CD4-positive, alpha-beta T cell treated with Interleukin-4 for 4 hours (primary cell): ENCODE results near the gene PSMA8.
"Not testable (repeated sequence)": the region's sequence is repeated elsewhere in the genome, so short reads cannot be mapped to it uniquely, and the experiment has no call there.

Source experiments
- DNase-seq: peaks from one replicate; pipeline ENCODE4 v3.0.0-alpha.2; 2020

Gene PSMA8

GRCh38 chr18:26133652-26134051 lies at the start of gene PSMA8:
Gene PSMA8 (plus strand): TSS chr18:26133869. CDS start chr18:26133966, 97 bp downstream.
- DNase-seq = peak; percentile 48

DNA sequence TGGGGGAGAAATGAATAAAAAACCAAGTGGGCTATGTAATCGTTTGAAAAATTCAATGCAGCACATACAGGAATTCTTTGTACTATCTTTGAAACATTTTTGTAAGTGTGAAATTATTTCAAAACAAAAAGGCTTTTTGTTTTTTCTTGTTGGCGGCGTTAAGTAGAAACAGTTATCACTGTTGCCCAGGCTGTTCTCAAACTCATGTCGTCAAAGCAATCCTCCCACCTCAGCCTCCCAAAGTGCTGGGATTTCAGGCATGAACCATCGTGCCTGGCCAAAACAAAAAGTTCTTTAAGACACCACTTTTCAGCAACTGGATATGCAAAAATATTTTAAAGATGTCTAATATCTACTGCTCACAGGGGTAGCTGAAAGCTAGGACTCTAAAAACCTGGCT lies 48.6 kb upstream of the PSMA8 start:
- DNase-seq = no peak

DNA sequence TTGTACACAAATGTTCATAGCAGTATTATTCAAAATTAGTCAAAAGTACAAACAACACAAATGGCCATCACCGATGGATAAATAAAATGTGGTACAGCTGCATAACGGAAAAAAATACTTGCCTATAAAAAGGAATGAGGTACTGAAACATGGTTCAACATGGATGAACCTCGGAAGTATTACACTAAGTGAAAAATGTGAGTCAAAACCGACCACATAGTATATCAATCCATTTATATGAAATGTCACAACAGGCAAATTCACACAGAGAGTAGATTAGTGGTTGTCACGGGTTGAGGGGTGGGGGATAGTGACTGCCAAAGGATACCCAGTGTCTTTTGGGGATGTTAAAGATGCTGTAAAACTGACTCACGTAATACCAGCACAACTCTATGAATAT lies 46.7 kb upstream of the PSMA8 start:
- DNase-seq = no peak

DNA sequence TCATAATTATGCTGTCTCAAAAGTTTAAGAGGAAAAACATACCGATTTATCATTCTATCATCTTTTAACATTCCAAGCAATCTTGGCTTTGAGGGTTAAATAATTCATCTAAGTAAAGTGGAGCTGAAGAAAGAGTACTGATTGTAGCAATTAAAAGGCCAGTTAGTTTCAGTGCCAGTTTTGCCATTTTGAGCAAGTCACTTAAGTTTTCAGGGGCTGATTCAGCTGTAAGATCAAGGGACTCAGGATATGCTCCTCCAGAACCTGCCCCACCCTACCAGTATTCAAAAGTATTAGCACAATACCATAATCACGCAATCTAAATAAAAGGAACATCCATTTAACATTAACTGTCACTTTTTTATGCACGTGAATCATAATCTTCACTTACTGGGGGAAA lies 45.2 kb upstream of the PSMA8 start:
- peak; percentile 9 for DNase-seq

GRCh38 chr18:26089293-26090129 lies 44.2 kb upstream of the PSMA8 start:
- DNase-seq = peak; percentile 26

DNA sequence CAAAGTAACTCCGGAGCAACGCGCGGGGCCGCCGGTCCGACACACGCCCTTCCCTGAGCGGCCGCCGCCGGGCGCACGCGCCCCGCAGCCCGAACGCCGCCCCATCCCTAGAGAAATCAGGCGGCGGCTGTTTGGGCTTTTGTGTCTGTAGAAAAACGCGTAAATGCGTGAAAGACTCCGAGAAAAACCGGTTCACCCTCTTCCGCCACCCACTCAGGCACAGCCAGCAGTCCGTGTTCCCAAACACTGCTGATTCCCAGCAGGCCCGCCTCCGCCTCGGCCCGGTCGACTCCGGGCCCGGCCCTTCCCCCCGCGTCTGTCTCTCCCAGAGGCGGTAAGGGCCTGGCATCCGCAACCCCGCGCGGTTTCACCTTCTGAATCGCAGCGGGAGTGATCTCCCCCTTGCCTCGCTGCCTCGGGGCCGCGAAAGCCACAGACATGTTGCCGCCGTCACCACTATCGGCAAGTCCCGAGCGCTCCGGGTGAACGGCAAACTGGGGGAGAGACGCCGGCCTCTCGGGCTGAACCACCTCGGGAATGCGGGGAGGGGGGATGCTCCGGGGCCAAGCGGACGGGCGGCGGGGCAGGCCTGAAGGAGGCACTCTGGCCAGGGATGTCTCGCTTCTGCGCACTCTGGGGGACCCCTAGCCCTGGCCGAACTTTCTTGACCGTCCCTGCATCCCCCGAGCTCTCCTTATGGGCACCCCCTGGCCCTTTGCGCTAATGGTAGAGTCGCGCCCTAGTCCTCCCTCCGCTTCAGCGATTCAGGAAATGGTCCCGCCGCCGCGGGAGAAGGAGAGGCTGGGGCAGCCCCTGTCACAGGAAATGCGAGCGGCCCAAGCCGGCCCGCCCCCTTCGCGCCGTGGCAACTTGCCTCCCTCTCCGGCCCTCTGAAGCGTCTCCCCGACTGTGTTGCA lies 43.3 kb upstream of the PSMA8 start, which contains the start of gene SS18:
Gene SS18 (minus strand): TSS at position 484 of the 917 bp plus-strand sequence. CDS start 44 bp downstream, at position 440.
- DNase-seq = peak; percentile 90

DNA sequence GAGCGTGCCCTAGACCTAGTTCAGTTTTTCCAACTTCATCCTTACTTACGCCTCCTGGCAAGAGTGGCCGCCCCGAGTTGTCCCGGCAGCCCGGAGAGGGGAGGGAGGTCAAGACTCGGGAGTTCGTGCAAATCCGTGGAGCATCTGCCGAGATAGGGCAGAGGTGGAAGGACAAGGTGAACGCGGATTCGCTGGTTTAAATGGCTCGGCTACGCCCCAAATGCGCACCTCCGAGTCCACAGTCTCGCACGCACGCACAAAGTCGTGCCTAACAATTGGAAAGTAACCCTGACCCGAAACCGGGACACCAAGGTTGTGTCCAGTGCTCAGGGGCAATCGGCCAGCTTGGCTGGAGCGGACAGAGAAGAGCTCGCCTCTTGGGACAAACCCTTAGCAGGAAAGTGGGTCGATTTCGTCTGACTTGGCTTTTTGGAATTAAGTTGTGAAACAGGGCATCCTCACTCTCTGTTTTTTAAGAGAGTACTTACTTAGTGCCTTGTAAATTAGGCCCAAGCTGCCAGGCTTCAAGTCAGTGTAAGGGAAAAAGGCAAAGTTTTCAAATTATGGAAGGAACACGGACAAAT lies 42.5 kb upstream of the PSMA8 start:
- no peak for DNase-seq

GRCh38 chr18:26096852-26097251 lies 36.8 kb upstream of the PSMA8 start:
- DNase-seq = no peak

GRCh38 chr18:26097563-26097962 lies 36.1 kb upstream of the PSMA8 start:
- DNase-seq = no peak

DNA sequence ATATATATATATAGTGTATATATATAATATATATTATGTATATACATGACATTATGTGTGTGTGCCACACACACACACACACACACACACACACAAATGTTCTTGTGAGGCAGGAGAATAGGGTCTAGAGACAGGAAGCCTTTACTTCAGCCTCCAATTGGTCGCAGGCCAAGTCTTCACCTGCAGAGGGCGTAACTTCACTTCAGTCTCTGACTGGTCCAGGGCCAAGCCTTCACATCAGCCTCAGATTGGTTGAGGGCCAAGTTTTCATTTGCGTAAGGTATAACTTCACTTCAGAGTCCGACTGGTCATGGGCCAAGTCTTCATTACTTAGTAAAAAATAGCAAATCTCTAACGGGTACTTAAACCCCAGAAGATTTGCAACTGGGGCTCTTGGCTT lies 30.1 kb upstream of the PSMA8 start:
- DNase-seq = peak; percentile 10

- DNase-seq = no peak
Measured at GRCh38 chr18:26104035-26104434, 29.6 kb upstream of the PSMA8 start.

GRCh38 chr18:26119246-26119645 lies 14.4 kb upstream of the PSMA8 start:
- DNase-seq = no peak

DNA sequence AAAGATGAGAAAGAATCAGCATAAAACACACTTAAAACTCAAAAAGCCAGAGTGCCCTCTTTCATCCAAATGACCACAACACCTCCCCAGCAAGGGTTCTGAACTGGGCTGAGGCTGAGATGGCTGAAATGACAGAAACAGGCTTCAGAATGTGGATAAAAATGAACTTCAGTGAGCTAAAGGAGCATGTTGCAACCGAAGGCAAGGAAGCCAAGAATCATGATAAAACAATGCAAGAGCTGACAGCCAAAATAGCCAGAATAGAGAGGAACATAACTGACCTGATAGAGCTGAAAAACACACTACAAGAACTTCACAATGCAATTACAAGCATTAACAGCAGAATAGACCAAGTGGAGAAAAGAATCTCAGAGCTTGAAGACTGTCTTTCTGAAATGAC lies 12.2 kb upstream of the PSMA8 start:
- DNase-seq = no peak

DNA sequence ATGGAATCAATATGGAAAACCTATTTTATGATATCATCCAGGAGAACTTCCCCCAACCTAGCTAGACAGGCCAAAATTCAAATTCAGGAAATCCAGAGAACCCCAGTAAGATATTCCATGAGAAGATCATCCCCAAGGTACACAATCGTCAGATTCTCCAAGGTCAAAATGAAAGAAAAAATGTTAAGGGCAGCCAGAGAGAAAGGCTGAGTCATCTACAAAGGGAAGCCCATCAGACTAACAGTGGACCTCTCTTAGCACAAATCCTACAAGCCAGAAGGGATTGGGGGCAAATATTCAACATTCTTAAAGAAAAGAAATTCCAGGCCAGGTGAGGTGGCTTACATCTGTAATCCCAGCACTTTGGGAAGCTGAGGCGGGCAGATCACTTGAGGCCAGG lies 11.7 kb upstream of the PSMA8 start:
- not testable (repeated sequence) for DNase-seq

GRCh38 chr18:26127786-26128185 lies 5.9 kb upstream of the PSMA8 start:
- no peak for DNase-seq

GRCh38 chr18:26128192-26128591 lies 5.5 kb upstream of the PSMA8 start:
- DNase-seq = not testable (repeated sequence)

GRCh38 chr18:26134107-26134506 lies 438 bp downstream of the PSMA8 start:
- peak; percentile 4 for DNase-seq

GRCh38 chr18:26135548-26135947 lies 1.9 kb downstream of the PSMA8 start:
- no peak for DNase-seq

GRCh38 chr18:26157326-26157725 lies 23.7 kb downstream of the PSMA8 start:
- no peak for DNase-seq

GRCh38 chr18:26159353-26159752 lies 25.7 kb downstream of the PSMA8 start:
- DNase-seq = peak; percentile 13

DNA sequence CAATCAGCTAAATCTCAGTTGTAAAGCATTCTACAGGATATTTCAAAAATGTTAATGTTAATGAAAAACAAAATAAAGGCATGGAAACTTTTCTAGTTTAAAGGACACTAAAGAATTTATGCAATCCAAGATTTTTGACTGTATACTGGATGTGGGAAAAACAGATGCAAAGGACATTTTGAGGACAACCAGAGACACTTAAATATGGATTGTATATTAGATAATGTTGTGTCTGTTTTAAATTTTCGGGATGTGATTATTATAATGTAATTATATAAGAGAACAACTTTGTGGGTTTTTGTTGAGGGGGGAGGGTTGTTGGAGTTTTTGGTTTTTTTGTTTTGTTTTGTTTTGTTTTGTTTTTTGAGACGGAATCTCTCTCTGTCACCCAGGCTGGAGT lies 30.9 kb downstream of the PSMA8 start:
- no peak for DNase-seq

GRCh38 chr18:26167592-26167991 lies 33.9 kb downstream of the PSMA8 start:
- not testable (repeated sequence) for DNase-seq

- no peak for DNase-seq
Measured at GRCh38 chr18:26175481-26175880, 41.8 kb downstream of the PSMA8 start.
